ENCODE data around the gene GRN.

Gene GRN

DNA sequence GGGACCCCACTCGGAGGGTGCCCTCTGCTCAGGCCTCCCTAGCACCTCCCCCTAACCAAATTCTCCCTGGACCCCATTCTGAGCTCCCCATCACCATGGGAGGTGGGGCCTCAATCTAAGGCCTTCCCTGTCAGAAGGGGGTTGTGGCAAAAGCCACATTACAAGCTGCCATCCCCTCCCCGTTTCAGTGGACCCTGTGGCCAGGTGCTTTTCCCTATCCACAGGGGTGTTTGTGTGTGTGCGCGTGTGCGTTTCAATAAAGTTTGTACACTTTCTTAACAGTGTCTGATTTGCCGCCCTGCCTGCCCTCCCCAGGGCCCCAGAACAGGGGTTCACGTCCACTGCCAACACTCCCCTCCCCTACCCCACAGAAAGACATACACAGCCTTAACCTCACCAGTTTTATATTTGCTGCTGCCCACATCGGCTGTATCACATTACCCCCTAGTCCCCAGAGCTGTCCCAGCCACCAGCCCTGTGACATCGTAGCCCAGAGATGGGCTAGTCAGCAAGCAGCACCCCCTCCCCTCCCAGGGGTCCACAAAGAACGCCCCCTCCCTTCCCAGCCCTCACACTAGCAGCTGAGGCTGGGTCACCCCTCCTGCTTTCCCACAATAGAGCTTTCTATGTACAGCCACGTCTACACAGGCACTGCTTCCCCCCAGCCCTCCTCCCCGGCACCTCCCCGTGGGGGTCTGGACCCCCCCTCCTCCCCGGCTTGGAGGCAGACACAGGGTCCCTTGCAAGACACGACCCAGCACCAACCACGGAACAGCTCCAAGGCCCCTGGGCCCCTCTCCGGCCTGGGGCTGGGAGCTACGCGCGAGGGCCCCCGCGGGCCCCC lies 7.9 kb downstream of the GRN start:
- ATAC-seq (ENCODE audit: insufficient read depth, low read depth) (no peak), DNase-seq (no peak)
- H2AFZ ChIP-seq (ENCODE audit: low read depth, low read length): no peak overlapping the region
- H3K27me3 ChIP-seq (ENCODE audit: insufficient read depth, low read length, poor library complexity): no peaks in the 10 kb centered on the region
- no peak overlapping the region for H3K9ac ChIP-seq (ENCODE audit: low read depth, low read length)
- no peak for TF ChIP-seq EZH2 (IDR thresholded peaks at IDR 0.05; ENCODE audit: borderline replicate concordance, low read depth, low read length, severe bottlenecking)
- no peak overlapping the region for H3K4me3 ChIP-seq (ENCODE audit: low read depth in 1 of 2, low read length in 2 of 2)
- H4K20me1 ChIP-seq (ENCODE audit: insufficient read depth, low read length): peaks cover 12% of the 10 kb centered on the region
- H3K4me2 ChIP-seq (ENCODE audit: insufficient read depth, low read length): no peak overlapping the region
- H3K36me3 ChIP-seq (ENCODE audit: insufficient read depth, low read length): peaks cover 42% of the 10 kb centered on the region
- no peak overlapping the region for H3K27ac ChIP-seq (ENCODE audit: low read length)
- no peaks in the 10 kb centered on the region for H3K79me2 ChIP-seq (ENCODE audit: insufficient read depth, low read length)
- H3K4me1 ChIP-seq (ENCODE audit: insufficient read depth, low read length): no peaks in the 10 kb centered on the region
- H3K9me3 ChIP-seq (ENCODE audit: insufficient read depth, low read length, severe bottlenecking): no peaks in the 10 kb centered on the region

DNA sequence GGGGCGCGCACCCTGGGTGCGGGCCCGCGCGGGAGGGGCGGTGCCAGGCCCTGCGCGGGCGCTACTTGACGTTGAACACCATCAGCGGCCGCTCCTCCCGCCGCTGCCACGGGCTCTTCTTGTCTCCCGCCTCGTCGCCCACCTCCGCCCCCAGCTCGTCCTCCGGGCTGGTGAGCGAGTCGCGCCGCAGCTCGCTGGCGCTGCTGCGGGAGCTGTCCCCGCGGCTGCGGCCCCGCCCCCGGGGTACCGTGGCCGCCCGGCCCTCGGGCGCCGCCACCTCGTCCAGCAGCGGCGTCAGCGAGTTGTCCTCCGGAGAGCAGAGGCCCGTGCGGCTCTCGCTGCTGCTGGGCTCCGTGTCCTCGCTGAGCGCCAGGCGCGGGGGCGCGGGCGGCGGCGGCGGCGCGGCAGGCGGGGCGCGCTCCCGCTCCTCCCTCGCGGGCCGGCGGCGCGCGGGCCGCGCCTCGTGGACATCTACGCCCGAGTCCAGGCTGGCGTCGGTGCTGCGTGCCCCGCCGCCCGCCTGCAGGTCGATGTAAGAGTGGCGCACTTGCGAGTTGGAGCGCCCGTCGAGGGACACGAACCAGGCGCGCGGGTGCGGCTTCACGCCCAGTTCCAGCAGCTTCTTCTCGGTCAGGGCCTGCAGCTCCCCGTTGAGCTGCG lies 8.7 kb downstream of the GRN start:
- H3K4me3 ChIP-seq (ENCODE audit: low read depth in 1 of 2, low read length in 2 of 2): no peak overlapping the region
- H3K79me2 ChIP-seq (ENCODE audit: insufficient read depth, low read length): no peaks in the 10 kb centered on the region
- H3K4me2 ChIP-seq (ENCODE audit: insufficient read depth, low read length): no peak overlapping the region
- ATAC-seq (ENCODE audit: insufficient read depth, low read depth): no peak
- TF ChIP-seq EZH2 (IDR thresholded peaks at IDR 0.05; ENCODE audit: borderline replicate concordance, low read depth, low read length, severe bottlenecking): no peak
- TF ChIP-seq, protein P1, sequence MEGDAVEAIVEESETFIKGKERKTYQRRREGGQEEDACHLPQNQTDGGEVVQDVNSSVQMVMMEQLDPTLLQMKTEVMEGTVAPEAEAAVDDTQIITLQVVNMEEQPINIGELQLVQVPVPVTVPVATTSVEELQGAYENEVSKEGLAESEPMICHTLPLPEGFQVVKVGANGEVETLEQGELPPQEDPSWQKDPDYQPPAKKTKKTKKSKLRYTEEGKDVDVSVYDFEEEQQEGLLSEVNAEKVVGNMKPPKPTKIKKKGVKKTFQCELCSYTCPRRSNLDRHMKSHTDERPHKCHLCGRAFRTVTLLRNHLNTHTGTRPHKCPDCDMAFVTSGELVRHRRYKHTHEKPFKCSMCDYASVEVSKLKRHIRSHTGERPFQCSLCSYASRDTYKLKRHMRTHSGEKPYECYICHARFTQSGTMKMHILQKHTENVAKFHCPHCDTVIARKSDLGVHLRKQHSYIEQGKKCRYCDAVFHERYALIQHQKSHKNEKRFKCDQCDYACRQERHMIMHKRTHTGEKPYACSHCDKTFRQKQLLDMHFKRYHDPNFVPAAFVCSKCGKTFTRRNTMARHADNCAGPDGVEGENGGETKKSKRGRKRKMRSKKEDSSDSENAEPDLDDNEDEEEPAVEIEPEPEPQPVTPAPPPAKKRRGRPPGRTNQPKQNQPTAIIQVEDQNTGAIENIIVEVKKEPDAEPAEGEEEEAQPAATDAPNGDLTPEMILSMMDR (IDR thresholded peaks at IDR 0.05; ENCODE audit: borderline replicate concordance, extremely low read depth, low read length, poor library complexity, severe bottlenecking): no peak
- H2AFZ ChIP-seq (ENCODE audit: low read depth, low read length): no peak overlapping the region
- no peaks in the 10 kb centered on the region for H3K27me3 ChIP-seq (ENCODE audit: insufficient read depth, low read length, poor library complexity)
- peaks cover 19% of the 10 kb centered on the region for H4K20me1 ChIP-seq (ENCODE audit: insufficient read depth, low read length)
- no peaks in the 10 kb centered on the region; the same call in 1 of the 2 replicates for H3K4me1 ChIP-seq (ENCODE audit: insufficient read depth, low read length)
- no peak for DNase-seq
- no peak overlapping the region for H3K27ac ChIP-seq (ENCODE audit: low read length)
- H3K36me3 ChIP-seq (ENCODE audit: insufficient read depth, low read length): peaks cover 42% of the 10 kb centered on the region
- no peak overlapping the region for H3K9ac ChIP-seq (ENCODE audit: low read depth, low read length)
- no peaks in the 10 kb centered on the region for H3K9me3 ChIP-seq (ENCODE audit: insufficient read depth, low read length, severe bottlenecking)

DNA sequence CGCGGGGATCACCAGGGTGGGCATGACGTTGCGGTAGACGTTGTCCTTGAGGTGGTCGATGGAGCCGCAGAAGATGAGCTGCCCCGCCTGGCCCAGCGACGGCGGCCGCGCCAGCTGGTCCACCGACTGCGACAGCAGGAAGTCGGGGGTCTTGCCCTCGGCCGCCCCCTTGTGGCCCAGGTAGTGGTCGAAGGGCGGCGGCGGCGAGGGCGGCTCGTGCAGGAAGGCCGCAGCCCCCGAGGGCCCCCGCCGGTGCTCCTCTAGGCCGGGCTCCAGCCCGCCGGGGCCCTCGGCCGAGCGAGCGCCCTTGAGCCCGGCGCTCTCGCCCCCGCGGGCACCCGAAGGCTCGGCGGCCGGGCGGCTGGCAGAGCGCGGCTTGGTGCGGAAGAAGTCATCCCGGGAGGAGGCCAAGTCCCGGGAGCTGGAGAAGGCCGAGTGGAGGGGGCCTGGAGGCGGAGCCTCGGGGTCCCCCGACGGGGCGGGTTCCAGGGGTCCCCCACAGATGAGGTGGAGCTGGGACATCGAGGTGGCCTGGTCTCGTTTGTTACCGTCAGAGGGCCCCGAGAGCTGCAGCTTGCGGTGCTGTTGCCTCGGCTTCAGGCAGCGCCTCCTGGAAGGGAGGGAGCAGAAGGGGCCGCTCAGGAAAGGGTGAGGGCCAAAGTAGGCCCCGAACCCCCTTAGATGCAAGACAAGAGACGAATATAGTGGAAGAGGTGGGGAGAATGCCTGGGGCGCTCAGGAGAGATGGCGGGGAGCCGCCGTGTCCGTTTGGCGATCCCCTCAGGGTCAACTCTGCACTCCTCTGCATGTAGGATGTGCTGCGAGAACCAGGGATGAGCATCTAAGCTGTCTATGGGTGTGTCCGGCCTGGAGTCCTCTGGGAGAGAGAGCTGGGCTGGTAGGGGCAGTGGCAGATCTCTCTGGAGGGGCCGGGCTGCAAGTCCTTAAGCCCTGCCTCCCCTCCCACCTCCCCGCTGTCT lies 9.8 kb downstream of the GRN start:
- Histone ChIP-seq H4K20me1 (ENCODE audit: insufficient read depth, low read length) (peaks cover 26% of the 10 kb centered on the region), H3K4me2 (ENCODE audit: insufficient read depth, low read length) (no peak overlapping the region), H3K4me3 (ENCODE audit: low read depth in 1 of 2, low read length in 2 of 2) (no peak overlapping the region), H3K27ac (ENCODE audit: low read length) (no peak overlapping the region), H3K36me3 (ENCODE audit: insufficient read depth, low read length) (peaks cover 37% of the 10 kb centered on the region), H3K9ac (ENCODE audit: low read depth, low read length) (no peak overlapping the region), H2AFZ (ENCODE audit: low read depth, low read length) (no peak overlapping the region), H3K27me3 (ENCODE audit: insufficient read depth, low read length, poor library complexity) (no peaks in the 10 kb centered on the region), H3K4me1 (ENCODE audit: insufficient read depth, low read length) (no peaks in the 10 kb centered on the region; the same call in 1 of the 2 replicates), H3K79me2 (ENCODE audit: insufficient read depth, low read length) (no peaks in the 10 kb centered on the region), H3K9me3 (ENCODE audit: insufficient read depth, low read length, severe bottlenecking) (no peaks in the 10 kb centered on the region)
- no peak for DNase-seq
- no peak for ATAC-seq (ENCODE audit: insufficient read depth, low read depth)
- no peak for TF ChIP-seq EZH2 (IDR thresholded peaks at IDR 0.05; ENCODE audit: borderline replicate concordance, low read depth, low read length, severe bottlenecking)
- TF ChIP-seq, protein P1 (IDR thresholded peaks at IDR 0.05; ENCODE audit: borderline replicate concordance, extremely low read depth, low read length, poor library complexity, severe bottlenecking): no peak
